H1 (cell line): ENCODE results near the gene ADSS1. TPM values are rescaled to one million over a fixed set of nuclear protein-coding genes. Genes with fewer than 3 reads are reported as not detected.

Experiments used
- CBX5 ChIP-seq: fragments of 300-800, 300-1000 bp; sonication (generic); IDR thresholded peaks from 2 replicates; pipeline ENCODE4 v1.7.1; 2016; ENCODE audit warnings: antibody characterized with exemption, low read length, low read depth
- CHD7 ChIP-seq: fragments of 300-600 bp; sonication (generic); IDR thresholded peaks from 2 replicates; pipeline ENCODE4 v1.7.1; 2012; ENCODE audit warnings: low read length, moderate library complexity, mild to moderate bottlenecking, inconsistent platforms; ENCODE audit not compliant: insufficient replicate concordance
- CTCF ChIP-seq, 3 experiments: IDR thresholded peaks; 1 replicate in 2 of 3; 2 replicates in 1 of 3; pipeline versions ENCODE4 v1.5.1 to v1.6.1; 2011; ENCODE audit warnings: low read length in 3 of 3, mild to moderate bottlenecking in 3 of 3, inconsistent platforms in 2 of 3, low read depth in 1 of 3, moderate library complexity in 1 of 3; ENCODE audit not compliant: insufficient read depth in 1 of 3; ENCODE audit errors: control extremely low read depth in 1 of 3
- HDAC2 ChIP-seq, 2 experiments: fragments of 300-600 bp in 1 of 2; sonication (generic) in 1 of 2; IDR thresholded peaks; 2 replicates each; pipeline ENCODE4 v1.6.1; 2011 to 2012; ENCODE audit warnings: low read depth in 2 of 2, low read length in 2 of 2, mild to moderate bottlenecking in 2 of 2, moderate library complexity in 2 of 2, borderline replicate concordance in 1 of 2, inconsistent platforms in 1 of 2
- PHF8 ChIP-seq: fragments of 200-600 bp; sonication (generic); conservative IDR thresholded peaks from 2 replicates; pipeline ENCODE4 v1.7.1; 2012; ENCODE audit warnings: low read depth, mild to moderate bottlenecking, inconsistent platforms, low read length, moderate library complexity
- RAD21 ChIP-seq, 2 experiments: IDR thresholded peaks in 1 of 2; conservative IDR thresholded peaks in 1 of 2; 2 replicates each; pipeline ENCODE4 v1.6.1; 2011; ENCODE audit warnings: low read depth in 2 of 2, low read length in 2 of 2, improper control_type of control experiment in 1 of 2, inconsistent platforms in 1 of 2, mild to moderate bottlenecking in 1 of 2, moderate library complexity in 1 of 2
- polyA plus RNA-seq, 7 experiments: library from polyadenylated mRNA; depleted of rRNA in 3 of 7; stranded (reverse) in 5 of 7; unstranded in 2 of 7; fragments of >200 nt in 5 of 7; fragments of 200-250 nt in 2 of 7; gene quantifications; 1 replicate in 5 of 7; 2 replicates in 1 of 7; 4 replicates in 1 of 7; pipeline versions ENCODE4 v1.2.1 to v1.2.3, GENCODE V29; 2011 to 2013; ENCODE audit warnings: missing spikeins in 2 of 7, mixed read lengths in 2 of 7
- total RNA-seq: library from RNA; stranded (reverse); fragmentation: NEBNext Ultra II Directional; extraction: Animal tissue kit (Norgen Biotek cat#: 25700); gene quantifications from 2 replicates; pipeline ENCODE4 v1.2.1, GENCODE V29; 2021

The ADSS1 gene
- total and polyA plus RNA-seq, 2 of the 8 experiments (the other 6 are each of a cell fraction or from before 2014, with no cell fraction given): 7.1 to 7.9 TPM

- TF ChIP-seq CTCF (IDR thresholded peaks at IDR 0.05; ENCODE audit: control extremely low read depth in 1 of 3, insufficient read depth in 1 of 3, low read depth in 1 of 3, low read length in 3 of 3) (no peak), CHD7 (no peak), PHF8 (peak; percentile 98), HDAC2 (IDR thresholded peaks at IDR 0.05; ENCODE audit: borderline replicate concordance in 1 of 2, low read depth in 2 of 2, low read length in 2 of 2) (peak in 1 of 2 experiments; percentile 71; a peak in 1 of 4 replicates), RAD21 (IDR thresholded peaks at IDR 0.05 in 1 of 2, conservative IDR thresholded peaks at IDR 0.05 in 1 of 2; ENCODE audit: low read depth in 2 of 2, low read length in 2 of 2) (no peak), CBX5 (no peak)
These were observed 28.9 kb downstream of the ADSS1 start, which contains the start of gene SIVA1 (continued) for GRCh38 chr14:104752735-104753527.
